Right atrium auricular region (tissue), 2 donors: Measurements from ENCODE around the gene SERPINB6. TPM values are rescaled to one million over a fixed set of nuclear protein-coding genes. Genes with fewer than 3 reads are reported as not detected.

Experiments used
- DNase-seq: peaks from one replicate; pipeline ENCODE4 v3.0.0-alpha.2; 2019; ENCODE audit warnings: low spot score
- H3K27ac ChIP-seq, 2 donors: fragments of 200-600 bp; sonication (generic); 1 replicate in 1 of 2; 2 replicates in 1 of 2; pipeline ENCODE4 v1.5.1; 2016 to 2019
- H3K27me3 ChIP-seq, 2 donors: fragments of 200-600 bp; sonication (generic); one replicate each; pipeline versions ENCODE4 v1.5.1 to v1.6.0; 2017 to 2019
- H3K36me3 ChIP-seq: fragments of 200-600 bp; sonication (generic); one replicate; pipeline ENCODE4 v1.5.1; 2016
- H3K4me1 ChIP-seq, 2 donors: fragments of 200-600 bp; sonication (generic); one replicate each; pipeline versions ENCODE4 v1.5.1 to v1.6.0; 2017 to 2019
- H3K4me3 ChIP-seq, 2 donors: fragments of 200-600 bp; sonication (generic); 1 replicate in 1 of 2; 2 replicates in 1 of 2; pipeline ENCODE4 v1.5.1; 2017 to 2019; ENCODE audit warnings: mild to moderate bottlenecking in 1 of 2, moderate library complexity in 1 of 2
- H3K9me3 ChIP-seq, 2 donors: fragments of 200-600 bp; sonication (generic); one replicate each; pipeline ENCODE4 v1.5.1; 2019
- total RNA-seq, 2 donors: library from RNA; depleted of rRNA; stranded (reverse); fragments of >200 nt; gene quantifications; one replicate each; pipeline ENCODE4 v1.1.0, GENCODE V29; 2016
- TF ChIP-seq, protein P1 (sequence below), 2 donors: fragments of 200-600 bp; sonication (generic); IDR thresholded peaks; one replicate each; pipeline ENCODE4 v1.5.1; 2019; ENCODE audit warnings: antibody characterized with exemption in 2 of 2

Gene SERPINB6
- total RNA-seq, 2 donors from 2014 or later, result 181 to 184 TPM

- Histone ChIP-seq H3K27me3 (no peaks in the 10 kb centered on the region), H3K36me3 (peaks cover 32% of the 10 kb centered on the region), H3K27ac (no peak overlapping the region), H3K4me3 (no peak overlapping the region), H3K9me3 (no peaks in the 10 kb centered on the region), H3K4me1 (peaks cover 0 to 25% of the 10 kb centered on the region in 2 donors)
- no peak for DNase-seq
- TF ChIP-seq, protein P1, sequence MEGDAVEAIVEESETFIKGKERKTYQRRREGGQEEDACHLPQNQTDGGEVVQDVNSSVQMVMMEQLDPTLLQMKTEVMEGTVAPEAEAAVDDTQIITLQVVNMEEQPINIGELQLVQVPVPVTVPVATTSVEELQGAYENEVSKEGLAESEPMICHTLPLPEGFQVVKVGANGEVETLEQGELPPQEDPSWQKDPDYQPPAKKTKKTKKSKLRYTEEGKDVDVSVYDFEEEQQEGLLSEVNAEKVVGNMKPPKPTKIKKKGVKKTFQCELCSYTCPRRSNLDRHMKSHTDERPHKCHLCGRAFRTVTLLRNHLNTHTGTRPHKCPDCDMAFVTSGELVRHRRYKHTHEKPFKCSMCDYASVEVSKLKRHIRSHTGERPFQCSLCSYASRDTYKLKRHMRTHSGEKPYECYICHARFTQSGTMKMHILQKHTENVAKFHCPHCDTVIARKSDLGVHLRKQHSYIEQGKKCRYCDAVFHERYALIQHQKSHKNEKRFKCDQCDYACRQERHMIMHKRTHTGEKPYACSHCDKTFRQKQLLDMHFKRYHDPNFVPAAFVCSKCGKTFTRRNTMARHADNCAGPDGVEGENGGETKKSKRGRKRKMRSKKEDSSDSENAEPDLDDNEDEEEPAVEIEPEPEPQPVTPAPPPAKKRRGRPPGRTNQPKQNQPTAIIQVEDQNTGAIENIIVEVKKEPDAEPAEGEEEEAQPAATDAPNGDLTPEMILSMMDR (IDR thresholded peaks at IDR 0.05), result no peak
Measured at GRCh38 chr6:2899596-2899995, 71.8 kb downstream of the SERPINB6 start.

Other genes starting within 250 kb of the SERPINB6 start
- 1 to 10 TPM; 1.0 to 3.6 TPM for gene MYLK4, start 220.6 kb downstream of the SERPINB6 start, total RNA-seq
- gene WRNIP1, start 206.2 kb downstream of the SERPINB6 start, total RNA-seq, result 10 to 100 TPM; 51.9 to 53.5 TPM
- 10 to 100 TPM; 26.6 to 27.3 TPM for gene SERPINB1, start 129.7 kb downstream of the SERPINB6 start, total RNA-seq
- gene SERPINB9, start 68.3 kb downstream of the SERPINB6 start, total RNA-seq, result 10 to 100 TPM; 11.2 to 17.5 TPM
- gene NQO2, start 28.3 kb upstream of the SERPINB6 start, total RNA-seq, result 10 to 100 TPM; 37.6 to 68.1 TPM
- gene RIPK1, start 96.9 kb upstream of the SERPINB6 start, total RNA-seq, result 10 to 100 TPM in 1 of 2 donors, 1 to 10 TPM in 1; 9.5 to 11.3 TPM
- 10 to 100 TPM in 1 of 2 donors, 1 to 10 TPM in 1; 5.4 to 10.6 TPM for gene BPHL, start 147.1 kb upstream of the SERPINB6 start, total RNA-seq
- 10 to 100 TPM; 33.8 to 42.2 TPM for gene TUBB2A, start 186.0 kb upstream of the SERPINB6 start, total RNA-seq